Putamen (tissue), 1 donor: Measurements from ENCODE around the gene CXXC5.

ENCODE experiments used
- DNase-seq: peaks from one replicate; pipeline ENCODE4 v3.0.0-alpha.2; 2016; ENCODE audit warnings: low spot score

The CXXC5 gene

DNA sequence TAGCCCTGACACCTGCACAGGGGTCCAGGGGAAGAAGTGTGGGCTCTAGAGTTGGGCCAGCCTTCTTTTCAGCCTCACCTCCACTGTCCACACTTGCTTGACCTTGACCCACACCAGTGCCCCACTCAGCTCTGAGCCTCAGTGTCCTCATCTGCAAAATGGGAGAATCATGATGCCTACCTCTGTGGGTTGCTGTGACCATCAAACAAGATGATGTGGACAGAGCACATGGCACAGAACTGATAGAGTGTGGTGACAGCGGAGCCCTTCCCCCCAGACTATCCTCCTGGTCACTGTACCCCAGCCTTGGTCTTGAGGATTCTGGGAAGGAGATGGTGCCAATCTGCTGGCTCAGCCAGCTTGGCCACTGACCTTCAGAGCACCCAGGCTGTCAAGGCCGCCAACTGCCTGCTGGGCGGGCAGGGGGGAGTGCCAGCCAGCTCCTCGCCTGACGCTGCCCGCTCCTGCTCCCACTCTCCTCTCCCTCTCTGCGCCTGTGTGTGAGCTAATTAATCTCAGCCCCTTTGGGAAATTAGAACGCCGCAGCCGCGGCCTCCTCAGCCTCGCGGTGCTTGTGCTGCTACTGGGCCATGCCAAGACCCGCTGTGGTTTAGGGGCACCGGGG, 16.7 kb downstream of the CXXC5 start:
- peak; percentile 72 for DNase-seq

DNA sequence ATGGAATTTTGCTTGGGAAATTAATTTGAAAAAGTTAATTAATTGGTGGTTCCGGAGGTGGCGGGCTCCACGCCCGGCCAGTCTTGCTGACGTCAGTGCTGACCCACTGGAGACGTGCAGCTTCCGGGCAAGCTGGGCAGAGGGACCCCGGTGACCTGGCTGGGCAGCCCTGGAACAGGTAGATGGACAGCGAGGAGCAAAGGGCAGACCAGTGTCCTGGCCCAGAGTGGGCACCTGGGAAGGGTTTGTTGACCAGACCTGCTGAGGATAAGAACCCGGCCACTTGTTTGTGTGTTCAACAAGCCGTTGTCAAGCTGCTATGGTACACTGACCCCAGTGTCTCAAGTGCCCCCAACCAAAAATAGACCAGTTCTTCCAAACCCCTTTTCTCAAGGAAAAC, 17.5 kb downstream of the CXXC5 start:
- no peak for DNase-seq

GRCh38 chr5:139666551-139666950, 18.4 kb downstream of the CXXC5 start:
- no peak for DNase-seq

DNA sequence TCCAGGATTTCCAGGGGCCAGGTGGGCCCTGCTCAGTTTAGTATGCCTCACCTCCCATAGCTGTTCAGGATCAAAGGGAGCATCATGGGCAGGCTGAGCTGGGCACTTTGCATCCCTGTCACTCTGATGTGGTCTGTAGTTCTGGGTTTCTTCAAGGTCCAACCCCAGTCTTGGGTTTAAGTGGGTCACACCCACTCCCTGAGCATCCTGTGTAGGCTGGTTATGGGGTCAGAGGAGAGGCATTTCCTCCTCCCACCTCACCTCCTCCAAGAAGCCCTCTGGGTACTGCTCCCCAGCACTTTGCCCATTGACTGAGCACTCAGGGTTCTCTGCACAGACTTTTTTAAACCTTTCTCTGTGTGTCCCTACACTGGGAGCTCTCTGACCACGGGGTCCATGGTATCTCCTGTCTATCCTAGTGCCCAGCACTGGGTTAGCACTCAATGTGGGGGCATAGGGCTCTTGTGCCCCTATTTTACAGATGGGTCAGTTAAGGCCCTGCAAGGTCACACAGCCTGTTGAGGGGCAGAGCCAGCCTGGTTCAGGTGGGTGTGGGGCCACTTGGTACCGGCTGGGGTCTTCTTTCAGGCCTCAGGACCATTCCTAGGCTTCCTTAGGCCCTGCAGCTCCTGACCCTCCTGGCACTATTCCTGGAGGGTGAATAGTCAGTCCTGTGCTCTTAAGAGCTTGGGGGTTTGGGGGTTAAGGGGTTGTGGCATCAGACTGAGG, 19.0 kb downstream of the CXXC5 start:
- DNase-seq = no peak

- DNase-seq = no peak
Observed at GRCh38 chr5:139667730-139668063, 19.5 kb downstream of the CXXC5 start.

GRCh38 chr5:139668064-139668880, 20.1 kb downstream of the CXXC5 start:
- DNase-seq = peak; percentile 64

DNA sequence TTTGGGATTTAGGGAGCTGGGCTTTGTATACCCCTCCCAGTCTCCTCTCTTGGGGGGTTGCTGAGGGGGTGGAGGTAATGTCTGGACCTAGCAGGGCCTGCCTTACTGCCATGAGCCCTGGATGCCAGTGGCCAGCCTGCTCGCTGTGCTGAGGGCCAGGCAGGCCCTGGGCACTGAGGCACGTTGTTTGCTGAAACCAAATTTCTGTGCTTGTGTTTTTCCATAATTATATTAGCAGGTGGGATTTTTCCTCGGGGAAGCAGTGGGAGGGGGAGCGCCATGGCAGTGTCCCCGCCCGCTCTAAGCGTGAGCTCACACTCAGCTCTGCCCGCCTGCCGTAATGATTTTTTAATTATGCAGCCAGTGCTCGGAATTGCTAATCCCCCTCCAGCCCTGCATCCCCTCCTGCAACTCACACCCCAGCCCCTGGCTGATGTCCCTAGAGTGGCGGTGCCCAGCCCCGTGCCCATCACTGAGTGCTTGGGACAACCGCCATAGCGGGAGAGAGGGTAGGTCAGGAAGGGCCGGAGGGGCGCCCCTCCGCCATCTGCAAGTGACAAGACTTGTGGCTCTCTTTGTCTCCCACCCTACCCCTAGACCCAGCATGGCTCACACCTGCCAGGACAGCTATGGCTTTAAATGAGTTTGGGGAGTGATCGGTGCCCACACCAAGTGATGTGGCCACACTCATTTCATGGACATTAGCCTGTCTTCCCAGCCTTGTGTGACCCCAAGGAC, 20.9 kb downstream of the CXXC5 start:
- DNase-seq = no peak

DNA sequence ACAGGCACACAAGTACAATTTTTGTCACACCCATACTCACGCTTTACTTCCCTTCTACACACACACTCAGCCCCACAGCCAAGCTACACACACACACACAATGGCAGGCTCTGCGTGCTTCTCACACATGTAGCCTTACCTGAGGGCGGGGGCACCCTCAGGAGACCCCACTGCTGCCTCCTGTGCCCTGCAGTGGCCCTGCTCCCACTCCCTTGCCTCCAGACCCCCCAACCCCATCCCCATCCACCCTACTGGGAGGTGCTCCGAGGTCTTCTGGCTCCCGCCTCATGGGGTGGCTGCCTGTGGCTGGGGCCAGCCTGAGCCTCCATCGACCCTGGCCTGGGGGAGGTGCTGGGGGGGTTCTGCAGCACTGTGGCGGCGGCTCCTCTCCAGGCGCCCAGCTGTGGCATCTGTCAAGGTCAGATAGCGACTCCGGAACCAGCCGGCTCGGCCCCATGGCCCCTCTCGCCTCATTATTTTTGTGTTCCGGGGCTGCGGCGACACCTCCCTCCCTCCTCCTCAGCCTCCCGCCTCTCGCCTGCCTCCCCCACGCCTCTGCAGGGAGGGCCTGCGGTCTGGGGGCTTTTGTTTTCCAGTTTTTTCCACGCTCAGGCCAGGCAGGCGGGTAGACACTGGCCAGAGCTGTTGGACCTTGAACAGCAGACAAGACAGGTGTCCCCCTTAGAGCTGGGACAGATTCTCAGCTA, 21.7 kb downstream of the CXXC5 start:
- DNase-seq = no peak

DNA sequence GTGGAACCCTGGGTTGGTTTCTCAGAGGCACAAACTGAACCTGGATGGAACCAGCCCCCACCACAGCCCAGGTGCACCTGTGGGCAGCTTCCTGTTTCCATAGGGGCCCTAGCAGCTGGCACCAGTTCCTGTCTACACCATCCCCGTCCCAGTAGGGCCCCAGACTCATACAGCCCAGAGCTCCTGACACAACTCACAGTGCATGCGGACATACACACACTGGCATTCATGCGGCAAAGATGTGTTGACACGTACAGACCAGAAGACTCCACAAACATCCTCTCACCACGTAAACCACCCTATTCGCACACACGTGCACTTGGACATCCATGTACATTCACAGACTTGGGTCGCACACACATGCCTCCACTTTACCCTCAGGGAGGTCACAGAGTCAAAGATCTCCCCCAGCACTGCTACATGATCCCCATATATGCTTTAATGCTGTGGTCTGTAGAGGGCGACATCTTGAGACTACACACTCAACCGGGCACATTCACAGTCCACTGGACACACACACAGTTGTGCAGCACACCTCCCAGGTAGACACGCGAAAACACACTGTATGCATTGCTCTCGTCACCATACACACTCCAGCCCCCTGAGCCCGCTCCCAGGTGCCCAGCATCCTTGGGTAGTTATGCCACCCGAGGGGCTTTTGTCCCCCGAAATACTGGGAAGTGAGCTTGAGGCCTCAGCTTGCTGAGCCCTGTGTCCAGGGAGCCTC, 22.4 kb downstream of the CXXC5 start:
- no peak for DNase-seq

DNA sequence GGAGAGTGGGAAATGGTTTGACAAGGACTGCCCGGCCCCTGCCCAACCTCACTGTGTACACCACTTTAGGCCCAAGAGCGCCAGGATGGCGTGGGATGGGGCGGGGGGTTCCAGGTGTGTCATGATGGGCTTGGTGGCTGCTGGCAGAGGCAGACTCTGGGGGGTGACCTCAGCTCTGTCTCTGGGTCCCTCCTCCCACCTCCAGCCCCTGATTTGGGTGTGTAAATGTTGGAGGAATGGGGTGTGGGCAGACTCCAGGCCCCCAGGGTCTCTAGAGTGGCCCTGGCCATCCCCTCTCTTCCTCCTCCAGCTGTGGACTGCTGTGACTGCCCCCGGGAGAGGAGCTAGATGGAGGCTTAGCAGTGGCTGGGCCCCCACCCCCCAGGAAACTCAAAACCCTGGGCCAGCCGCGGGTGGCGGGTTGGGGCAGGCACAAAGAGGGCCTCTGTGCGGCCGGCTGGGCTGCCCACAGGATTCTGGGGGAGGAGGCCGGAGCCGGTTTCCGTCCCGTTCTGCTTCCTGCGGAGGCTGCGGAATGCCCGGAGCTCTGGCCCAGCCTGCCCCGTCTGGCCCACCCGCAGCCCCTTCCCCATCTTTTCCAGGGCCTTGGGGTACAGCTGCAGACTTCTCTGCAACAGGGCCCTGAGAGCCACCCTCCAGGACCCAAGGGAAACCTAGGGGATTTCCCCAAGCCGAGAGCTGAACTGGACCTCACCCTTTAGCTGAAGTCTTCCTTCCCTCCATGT, 23.1 kb downstream of the CXXC5 start:
- DNase-seq = peak; percentile 91

DNA sequence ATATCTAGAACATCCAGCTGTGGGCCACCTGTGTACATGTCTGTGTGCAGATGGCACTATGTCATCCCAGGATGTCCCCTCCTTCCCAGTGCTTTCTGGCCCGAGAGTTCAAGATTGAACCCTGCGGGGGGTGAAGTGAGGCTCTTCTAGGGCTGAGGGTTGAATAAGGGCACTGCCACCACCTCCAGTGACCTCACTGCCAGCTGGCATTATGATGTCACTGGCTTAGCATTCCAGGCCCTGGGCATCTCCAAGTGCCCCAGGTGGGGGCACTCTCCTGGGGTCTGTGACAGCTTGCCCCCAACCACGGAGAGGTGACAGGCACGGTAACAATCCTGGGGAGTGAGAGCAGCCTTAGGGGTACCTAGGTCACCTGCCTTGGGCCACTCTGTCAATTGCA, 27.1 kb downstream of the CXXC5 start:
- no peak for DNase-seq

DNA sequence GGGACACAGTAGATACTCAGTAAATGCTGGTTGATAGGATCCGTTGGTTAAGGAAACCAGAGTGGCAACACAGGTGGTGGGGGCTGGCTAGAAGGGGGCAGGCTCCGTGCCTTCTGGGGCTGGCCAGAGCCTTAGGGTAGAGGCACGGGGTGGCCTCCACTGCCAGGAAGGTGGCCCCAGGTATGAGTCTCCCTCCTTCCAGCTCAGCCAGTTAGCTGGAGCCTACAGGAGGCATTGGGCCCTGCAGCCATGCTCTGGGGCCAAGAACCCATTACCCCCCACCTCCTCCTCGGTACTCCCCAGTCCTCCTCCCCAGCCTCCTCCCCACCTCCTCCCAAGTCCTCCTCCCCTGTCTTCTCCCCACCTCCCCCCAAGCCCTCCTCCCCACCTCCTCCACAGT, 27.7 kb downstream of the CXXC5 start:
- DNase-seq = no peak

DNA sequence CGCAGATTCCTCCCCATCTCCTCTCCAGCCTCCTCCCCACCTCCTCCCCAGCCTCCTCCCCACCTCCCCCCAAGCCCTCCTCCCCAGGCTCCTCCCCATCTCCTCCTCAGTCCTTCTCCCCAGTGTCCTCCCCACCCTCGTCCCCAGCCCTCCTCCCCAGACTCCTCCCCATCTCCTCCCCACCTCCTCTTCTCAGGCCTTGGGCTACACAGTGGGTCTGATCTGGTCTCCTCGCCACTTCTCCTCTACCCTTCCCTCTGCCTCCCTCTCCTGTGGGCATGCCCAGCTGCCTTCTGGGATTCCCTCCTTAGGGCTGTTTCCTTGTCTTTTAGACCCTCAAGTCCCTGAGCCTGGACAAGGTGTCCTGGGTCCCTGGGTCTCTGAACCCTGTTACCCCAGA, 28.3 kb downstream of the CXXC5 start:
- DNase-seq = peak; percentile 72

GRCh38 chr5:139676951-139677735, 29.0 kb downstream of the CXXC5 start:
- peak; percentile 95 for DNase-seq

- no peak for DNase-seq
Observed at GRCh38 chr5:139677736-139678613, 29.8 kb downstream of the CXXC5 start.

GRCh38 chr5:139678751-139679750, 30.9 kb downstream of the CXXC5 start:
- peak; percentile 76 for DNase-seq
